Upper lobe of left lung (tissue), 6 donors: ENCODE data around the gene RYK. TPM values are rescaled to one million over a fixed set of nuclear protein-coding genes. Genes with fewer than 3 reads are reported as not detected.

Experiments
- ATAC-seq, 2 donors: fragments of 200-7000 bp; cut with Tn5 transposase; one replicate each; pipeline ENCODE4 v1.9.1; 2022; ENCODE audit warnings: mild to moderate bottlenecking in 2 of 2, moderate library complexity in 2 of 2; ENCODE audit not compliant: low FRiP score in 2 of 2
- DNase-seq, 2 donors: peaks; one replicate each; pipeline ENCODE4 v3.0.0-alpha.2; 2019 to 2020
- H3K27ac ChIP-seq, 4 donors: fragments of 200-600 bp; sonication (generic); one replicate each; pipeline ENCODE4 v1.5.1; 2016 to 2019
- H3K27me3 ChIP-seq, 4 donors: fragments of 200-600 bp; sonication (generic); one replicate each; pipeline ENCODE4 v1.5.1; 2017 to 2019
- H3K36me3 ChIP-seq, 4 donors: fragments of 200-600 bp; sonication (generic); one replicate each; pipeline ENCODE4 v1.5.1; 2016 to 2019
- H3K4me1 ChIP-seq, 4 donors: fragments of 200-600 bp; sonication (generic); one replicate each; pipeline ENCODE4 v1.5.1; 2018 to 2019
- H3K4me3 ChIP-seq, 4 donors: fragments of 200-600 bp; sonication (generic); one replicate each; pipeline ENCODE4 v1.5.1; 2017 to 2019; ENCODE audit warnings: mild to moderate bottlenecking in 2 of 4, moderate library complexity in 1 of 4
- H3K9me3 ChIP-seq, 4 donors: fragments of 200-600 bp; sonication (generic); one replicate each; pipeline ENCODE4 v1.5.1; 2018 to 2019
- EP300 ChIP-seq, 4 donors: sonication (generic); formaldehyde crosslinking; IDR thresholded peaks; one replicate each; pipeline ENCODE4 v1.5.1; 2017; ENCODE audit warnings: antibody characterized with exemption in 4 of 4, control low read depth in 2 of 4
- POLR2A ChIP-seq, 4 donors: fragments of 450-650 bp; IDR thresholded peaks; one replicate each; pipeline ENCODE4 v1.5.1; 2016 to 2017; ENCODE audit warnings: antibody characterized with exemption in 4 of 4, mild to moderate bottlenecking in 2 of 4
- POLR2AphosphoS5 ChIP-seq, 2 donors: sonication (generic); formaldehyde crosslinking; IDR thresholded peaks; one replicate each; pipeline ENCODE4 v1.5.1; 2017; ENCODE audit warnings: antibody characterized with exemption in 2 of 2
- WGBS, 2 donors: methylation state at CpG; one replicate each; pipeline ENCODE4 v1.1.5; 2017 to 2018; 5-methylcytosine and 5-hydroxymethylcytosine counted together
- total RNA-seq, 6 donors: library from RNA; depleted of rRNA in 4 of 6; stranded (reverse); fragments of >200 nt in 4 of 6; gene quantifications; one replicate each; pipeline versions ENCODE4 v1.1.0 to v1.2.1, GENCODE V29; 2016 to 2021
- TF ChIP-seq, protein P1 (sequence below), 6 experiments: fragments of 450-650 bp in 4 of 6; fragments of 200-600 bp in 2 of 6; sonication (generic) in 2 of 6; IDR thresholded peaks; one replicate each; pipeline ENCODE4 v1.5.1; 2016 to 2019; ENCODE audit warnings: antibody characterized with exemption in 6 of 6
- donor health status: DM: no; HTN: no; CAD: no; lungs with moderate emphysema.
- donor health status: DM: no; HTN: yes; CAD: no; lungs with severe emphysema.

The RYK gene
- total RNA-seq, 6 donors from 2014 or later = 14.9 to 105 (median 52.4) TPM

- 65 to 69% methylated on average over 3 of the region's 3 CpGs for WGBS, 2 donors
- TF ChIP-seq POLR2AphosphoS5 (IDR thresholded peaks at IDR 0.05) = peak in 1 of 2 donors; percentile 58
- no peak for TF ChIP-seq POLR2A (IDR thresholded peaks at IDR 0.05)
- TF ChIP-seq EP300 (IDR thresholded peaks at IDR 0.05) = peak in 2 of 4 donors; percentile 63 to 88
- TF ChIP-seq, protein P1, sequence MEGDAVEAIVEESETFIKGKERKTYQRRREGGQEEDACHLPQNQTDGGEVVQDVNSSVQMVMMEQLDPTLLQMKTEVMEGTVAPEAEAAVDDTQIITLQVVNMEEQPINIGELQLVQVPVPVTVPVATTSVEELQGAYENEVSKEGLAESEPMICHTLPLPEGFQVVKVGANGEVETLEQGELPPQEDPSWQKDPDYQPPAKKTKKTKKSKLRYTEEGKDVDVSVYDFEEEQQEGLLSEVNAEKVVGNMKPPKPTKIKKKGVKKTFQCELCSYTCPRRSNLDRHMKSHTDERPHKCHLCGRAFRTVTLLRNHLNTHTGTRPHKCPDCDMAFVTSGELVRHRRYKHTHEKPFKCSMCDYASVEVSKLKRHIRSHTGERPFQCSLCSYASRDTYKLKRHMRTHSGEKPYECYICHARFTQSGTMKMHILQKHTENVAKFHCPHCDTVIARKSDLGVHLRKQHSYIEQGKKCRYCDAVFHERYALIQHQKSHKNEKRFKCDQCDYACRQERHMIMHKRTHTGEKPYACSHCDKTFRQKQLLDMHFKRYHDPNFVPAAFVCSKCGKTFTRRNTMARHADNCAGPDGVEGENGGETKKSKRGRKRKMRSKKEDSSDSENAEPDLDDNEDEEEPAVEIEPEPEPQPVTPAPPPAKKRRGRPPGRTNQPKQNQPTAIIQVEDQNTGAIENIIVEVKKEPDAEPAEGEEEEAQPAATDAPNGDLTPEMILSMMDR (IDR thresholded peaks at IDR 0.05) = no peak
- Histone ChIP-seq H3K36me3 (peaks cover 0 to 44% (median 6%) of the 10 kb centered on the region in 4 donors), H3K27me3 (no peaks in the 10 kb centered on the region), H3K27ac (peak overlapping the region in 2 of 4 donors; percentile 50 to 58), H3K9me3 (no peaks in the 10 kb centered on the region), H3K4me3 (no peak overlapping the region), H3K4me1 (no peaks in the 10 kb centered on the region)
- no peak for DNase-seq
- ATAC-seq = no peak
Measured at GRCh38 chr3:134186391-134186790, 64.3 kb downstream of the RYK start.

- WGBS, 2 donors = 93% methylated on average over 1 of the region's 1 CpG
- Histone ChIP-seq H3K27me3 (no peaks in the 10 kb centered on the region), H3K27ac (no peak overlapping the region), H3K4me3 (no peak overlapping the region), H3K4me1 (no peaks in the 10 kb centered on the region), H3K36me3 (peaks cover 0 to 38% (median 4%) of the 10 kb centered on the region in 4 donors), H3K9me3 (no peaks in the 10 kb centered on the region)
- ATAC-seq (no peak), DNase-seq (no peak)
- TF ChIP-seq, protein P1 (IDR thresholded peaks at IDR 0.05) = no peak
Measured at GRCh38 chr3:134180761-134181160, 69.9 kb downstream of the RYK start.

- no peak overlapping the region for H3K4me3 ChIP-seq
- DNase-seq (no peak), ATAC-seq (no peak)
- no peaks in the 10 kb centered on the region for H3K27me3 ChIP-seq
- whole genome bisulfite sequencing, 2 donors = 90 to 92% methylated on average over 2 of the region's 2 CpGs
- no peaks in the 10 kb centered on the region for H3K4me1 ChIP-seq
- H3K9me3 ChIP-seq = no peaks in the 10 kb centered on the region
- TF ChIP-seq EP300 (IDR thresholded peaks at IDR 0.05) (no peak), POLR2AphosphoS5 (IDR thresholded peaks at IDR 0.05) (no peak), POLR2A (IDR thresholded peaks at IDR 0.05) (no peak)
- TF ChIP-seq, protein P1 (IDR thresholded peaks at IDR 0.05) = no peak
- no peak overlapping the region for H3K27ac ChIP-seq
- peaks cover 0 to 42% (median 11%) of the 10 kb centered on the region in 4 donors for H3K36me3 ChIP-seq
Measured at GRCh38 chr3:134179508-134179907, 71.2 kb downstream of the RYK start.

DNA sequence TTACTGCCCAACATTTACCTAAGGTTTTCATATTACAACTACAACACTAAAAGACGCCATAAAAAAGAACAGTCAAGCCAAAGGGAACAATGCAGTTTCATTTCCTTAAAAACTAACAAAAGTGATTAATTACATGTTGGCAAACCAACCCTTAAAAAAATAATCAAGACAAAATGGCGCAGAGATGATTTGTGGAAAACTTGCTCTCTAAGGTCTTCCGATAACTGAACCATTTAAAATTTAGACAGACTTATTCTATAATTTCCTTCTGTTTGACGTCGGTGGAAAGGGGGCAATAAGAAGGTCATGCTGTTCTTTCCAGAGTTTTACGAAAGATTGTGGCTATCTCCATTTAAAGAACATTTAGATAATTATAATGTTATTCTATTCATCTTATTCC is 87.6 kb downstream of the RYK start:
- 75 to 85% methylated on average over 6 of the region's 6 CpGs for WGBS, 2 donors
- peaks cover 5 to 17% (median 13%) of the 10 kb centered on the region in 4 donors for H3K36me3 ChIP-seq
- H3K4me1 ChIP-seq = no peaks in the 10 kb centered on the region
- no peak overlapping the region for H3K27ac ChIP-seq
- ATAC-seq = no peak
- DNase-seq = no peak
- no peaks in the 10 kb centered on the region for H3K9me3 ChIP-seq
- TF ChIP-seq, protein P1 (IDR thresholded peaks at IDR 0.05) = no peak
- TF ChIP-seq EP300 (IDR thresholded peaks at IDR 0.05) (no peak), POLR2AphosphoS5 (IDR thresholded peaks at IDR 0.05) (no peak), POLR2A (IDR thresholded peaks at IDR 0.05) (no peak)
- no peak overlapping the region for H3K4me3 ChIP-seq
- no peaks in the 10 kb centered on the region for H3K27me3 ChIP-seq

DNA sequence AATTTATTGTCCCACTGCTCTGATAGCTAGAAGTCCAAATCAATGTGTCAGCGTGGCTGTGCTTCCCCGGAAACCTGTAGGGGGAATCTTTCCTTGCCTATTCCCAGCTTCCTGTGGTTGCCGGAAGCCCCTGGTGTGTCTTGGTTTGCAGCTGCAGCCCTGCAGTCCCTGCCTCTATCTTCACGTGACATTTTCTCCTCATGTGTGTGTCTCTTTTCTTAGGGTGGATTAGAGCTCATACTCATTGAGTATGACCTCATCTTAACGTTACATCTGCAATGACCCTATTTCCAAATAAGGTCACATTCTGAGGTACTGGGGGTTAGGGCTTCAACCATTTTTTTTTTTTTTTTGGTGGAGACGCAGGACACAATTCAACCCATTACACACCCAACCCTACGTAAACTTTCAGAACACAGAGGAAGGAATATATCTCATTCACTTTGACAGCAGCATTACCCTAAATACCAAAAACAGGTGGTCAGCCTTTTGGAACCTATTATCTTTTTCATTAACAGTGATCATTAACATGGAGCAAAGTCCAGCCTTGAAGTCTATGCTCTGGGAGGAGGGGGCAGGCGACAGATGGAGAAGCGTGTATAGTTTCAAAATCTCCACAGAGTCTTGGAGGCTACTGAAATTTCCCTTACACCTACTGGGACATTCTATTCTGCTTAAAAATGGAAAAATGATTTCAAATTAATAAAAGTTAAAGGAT is 88.6 kb downstream of the RYK start:
- H3K27ac ChIP-seq = no peak overlapping the region
- ATAC-seq = no peak
- no peak for DNase-seq
- no peaks in the 10 kb centered on the region for H3K9me3 ChIP-seq
- peaks cover 5 to 26% (median 13%) of the 10 kb centered on the region in 4 donors for H3K36me3 ChIP-seq
- TF ChIP-seq EP300 (IDR thresholded peaks at IDR 0.05) (no peak), POLR2AphosphoS5 (IDR thresholded peaks at IDR 0.05) (no peak), POLR2A (IDR thresholded peaks at IDR 0.05) (no peak)
- TF ChIP-seq, protein P1 (IDR thresholded peaks at IDR 0.05) = no peak
- no peaks in the 10 kb centered on the region for H3K27me3 ChIP-seq
- WGBS, 2 donors = 91% methylated on average over 9 of the region's 9 CpGs
- no peaks in the 10 kb centered on the region for H3K4me1 ChIP-seq
- H3K4me3 ChIP-seq = no peak overlapping the region
